ENCODE data around the gene GPRIN3. TPM values are rescaled to one million over a fixed set of nuclear protein-coding genes. Genes with fewer than 3 reads are reported as not detected.

GPRIN3 gene
- total and polyA plus RNA-seq, 2 donors (not counting 1 experiment from before 2014, with no cell fraction given) = 0.22 to 1.5 TPM

DNA sequence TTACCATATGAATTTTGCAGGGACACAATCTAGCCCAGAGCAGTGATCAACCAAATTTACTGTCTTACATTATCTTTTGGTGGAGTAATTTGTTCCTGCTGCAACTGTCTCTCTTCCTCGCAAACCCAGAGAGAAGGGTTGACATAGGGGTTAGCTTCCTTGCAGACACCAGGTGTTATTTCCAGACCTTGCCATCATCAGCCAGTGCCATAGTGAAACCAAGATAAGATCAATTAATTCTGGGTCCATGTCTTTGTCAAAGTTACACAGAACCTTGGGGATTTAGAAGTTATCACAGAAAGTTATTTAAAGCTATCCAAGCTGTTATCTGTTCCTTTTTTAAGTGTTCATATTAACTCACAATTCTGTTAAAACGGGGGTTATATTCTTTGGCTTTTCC is 23.6 kb upstream of the GPRIN3 start:
- ATAC-seq (ENCODE audit: low read depth) = no peak
- no peaks in the 10 kb centered on the region for H3K9me3 Mint-ChIP-seq (ENCODE audit: insufficient read depth)
- no peak overlapping the region for H2AFZ ChIP-seq (ENCODE audit: insufficient read depth, low read depth, low read length, poor library complexity, severe bottlenecking)

DNA sequence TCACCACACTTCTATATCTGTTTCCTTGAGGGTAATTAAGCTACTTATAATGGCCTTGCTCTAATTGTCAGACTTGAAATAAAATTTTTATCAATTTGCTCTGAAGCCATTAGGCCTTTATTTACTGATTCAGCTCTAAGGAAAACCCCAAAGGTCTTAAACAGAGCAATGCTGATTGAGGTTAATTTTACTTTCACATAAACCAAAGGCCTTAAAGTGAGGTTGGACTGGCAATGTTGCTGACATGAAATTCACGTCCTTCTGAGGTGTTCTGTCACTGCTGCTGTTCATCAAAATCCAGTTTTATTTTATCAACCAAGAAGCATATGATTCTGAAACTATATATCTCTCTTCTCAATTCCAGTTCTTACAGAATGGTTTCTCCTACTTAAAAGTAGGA is 21.7 kb upstream of the GPRIN3 start:
- H3K79me2 ChIP-seq (ENCODE audit: control insufficient read depth, insufficient read depth, low read length) = no peaks in the 10 kb centered on the region
- POLR2A ChIA-PET = no interaction called here
- peaks cover 8 to 11% of the 10 kb centered on the region in 2 donors for H3K4me1 ChIP-seq (ENCODE audit: control insufficient read depth in 2 of 2, insufficient read depth in 2 of 2, low read length in 2 of 2)
- Mint-ChIP-seq H3K4me1 (peaks cover 18% of the 10 kb centered on the region), H3K27ac (no peak overlapping the region), H3K27me3 (no peaks in the 10 kb centered on the region), H3K4me3 (no peak overlapping the region), H3K9me3 (ENCODE audit: insufficient read depth) (no peaks in the 10 kb centered on the region)
- no peak overlapping the region for H3K9ac ChIP-seq (ENCODE audit: low read length)
- H3K36me3 ChIP-seq (replicated peaks in 1 of 2; ENCODE audit: control extremely low read depth in 1 of 2, control insufficient read depth in 1 of 2, extremely low read depth in 1 of 2, insufficient read depth in 2 of 2, low read length in 1 of 2) = no peaks in the 10 kb centered on the region
- H2AFZ ChIP-seq (ENCODE audit: insufficient read depth, low read depth, low read length, poor library complexity, severe bottlenecking) = no peak overlapping the region
- WGBS (ENCODE audit: insufficient coverage) = no CpG with 5 or more reads among the region's 1 CpG
- intact Hi-C loops (cut with micrococcal nuclease) = loop anchor here (10.0 kb wide), 1 partner anchor 954 kb away; the partner anchor contains the start of gene HERC6
- TF ChIP-seq, protein P1, sequence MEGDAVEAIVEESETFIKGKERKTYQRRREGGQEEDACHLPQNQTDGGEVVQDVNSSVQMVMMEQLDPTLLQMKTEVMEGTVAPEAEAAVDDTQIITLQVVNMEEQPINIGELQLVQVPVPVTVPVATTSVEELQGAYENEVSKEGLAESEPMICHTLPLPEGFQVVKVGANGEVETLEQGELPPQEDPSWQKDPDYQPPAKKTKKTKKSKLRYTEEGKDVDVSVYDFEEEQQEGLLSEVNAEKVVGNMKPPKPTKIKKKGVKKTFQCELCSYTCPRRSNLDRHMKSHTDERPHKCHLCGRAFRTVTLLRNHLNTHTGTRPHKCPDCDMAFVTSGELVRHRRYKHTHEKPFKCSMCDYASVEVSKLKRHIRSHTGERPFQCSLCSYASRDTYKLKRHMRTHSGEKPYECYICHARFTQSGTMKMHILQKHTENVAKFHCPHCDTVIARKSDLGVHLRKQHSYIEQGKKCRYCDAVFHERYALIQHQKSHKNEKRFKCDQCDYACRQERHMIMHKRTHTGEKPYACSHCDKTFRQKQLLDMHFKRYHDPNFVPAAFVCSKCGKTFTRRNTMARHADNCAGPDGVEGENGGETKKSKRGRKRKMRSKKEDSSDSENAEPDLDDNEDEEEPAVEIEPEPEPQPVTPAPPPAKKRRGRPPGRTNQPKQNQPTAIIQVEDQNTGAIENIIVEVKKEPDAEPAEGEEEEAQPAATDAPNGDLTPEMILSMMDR (IDR thresholded peaks at IDR 0.05) = no peak
- no peak for TF ChIP-seq EZH2 (IDR thresholded peaks at IDR 0.05; ENCODE audit: borderline replicate concordance, insufficient read depth, low read depth, low read length, poor library complexity, severe bottlenecking)
- DNase-seq (no peak), ATAC-seq (ENCODE audit: low read depth) (no peak)
- H3K4me3 ChIP-seq (ENCODE audit: control extremely low read depth in 1 of 5, extremely low read depth in 1 of 5, insufficient read depth in 1 of 5, low read depth in 2 of 5, low read length in 4 of 5) = no peak overlapping the region
- H3K27ac ChIP-seq (ENCODE audit: low read length in 2 of 2) = no peak overlapping the region
- CTCF ChIA-PET = no interaction called here
- H3K27me3 ChIP-seq (replicated peaks in 1 of 4; ENCODE audit: control extremely low read depth in 1 of 4, control insufficient read depth in 3 of 4, insufficient read depth in 4 of 4, low read length in 3 of 4) = no peaks in the 10 kb centered on the region
- no peaks in the 10 kb centered on the region for H3K9me3 ChIP-seq (ENCODE audit: control extremely low read depth in 1 of 3, control insufficient read depth in 2 of 3, insufficient read depth in 1 of 3, low read length in 2 of 3)
- no peaks in the 10 kb centered on the region for H4K20me1 ChIP-seq (ENCODE audit: control insufficient read depth, insufficient read depth, low read length, poor library complexity, severe bottlenecking)
- H3K4me2 ChIP-seq (replicated peaks; ENCODE audit: low read depth, low read length, poor library complexity, severe bottlenecking) = no peak overlapping the region

More for the DNA sequence above, 23.6 kb upstream of the GPRIN3 start:
- no peaks in the 10 kb centered on the region for H3K36me3 ChIP-seq (replicated peaks in 1 of 2; ENCODE audit: control extremely low read depth in 1 of 2, control insufficient read depth in 1 of 2, extremely low read depth in 1 of 2, insufficient read depth in 2 of 2, low read length in 1 of 2)
- no peak overlapping the region for H3K4me3 Mint-ChIP-seq
- H3K79me2 ChIP-seq (ENCODE audit: control insufficient read depth, insufficient read depth, low read length) = no peaks in the 10 kb centered on the region
- H3K27ac ChIP-seq (ENCODE audit: low read length in 2 of 2) = no peak overlapping the region
- no peak for DNase-seq
- H3K4me2 ChIP-seq (replicated peaks; ENCODE audit: low read depth, low read length, poor library complexity, severe bottlenecking) = no peak overlapping the region
- no peaks in the 10 kb centered on the region for H3K27me3 ChIP-seq (replicated peaks in 1 of 4; ENCODE audit: control extremely low read depth in 1 of 4, control insufficient read depth in 3 of 4, insufficient read depth in 4 of 4, low read length in 3 of 4)
- no CpG with 5 or more reads among the region's 2 CpGs for WGBS (ENCODE audit: insufficient coverage)
- no peaks in the 10 kb centered on the region for H3K4me1 ChIP-seq (ENCODE audit: control insufficient read depth in 2 of 2, insufficient read depth in 2 of 2, low read length in 2 of 2)
- intact Hi-C loops (cut with micrococcal nuclease) = loop anchor here (5.0 kb wide), 1 partner anchor 34 kb away; no protein-coding TSS in a partner anchor
- TF ChIP-seq, protein P1 (IDR thresholded peaks at IDR 0.05) = no peak
- peaks cover 7% of the 10 kb centered on the region for H3K4me1 Mint-ChIP-seq
- CTCF ChIA-PET = interaction anchor here (1.1 kb wide), 1 partner anchor 15 kb away, joined by 3 read pairs; no protein-coding TSS in a partner anchor
- H4K20me1 ChIP-seq (ENCODE audit: control insufficient read depth, insufficient read depth, low read length, poor library complexity, severe bottlenecking) = no peaks in the 10 kb centered on the region
- POLR2A ChIA-PET = no interaction called here
- H3K27me3 Mint-ChIP-seq = no peaks in the 10 kb centered on the region
- no peak overlapping the region for H3K27ac Mint-ChIP-seq
- no peak overlapping the region for H3K9ac ChIP-seq (ENCODE audit: low read length)
- H3K9me3 ChIP-seq (ENCODE audit: control extremely low read depth in 1 of 3, control insufficient read depth in 2 of 3, insufficient read depth in 1 of 3, low read length in 2 of 3) = no peaks in the 10 kb centered on the region
- H3K4me3 ChIP-seq (ENCODE audit: control extremely low read depth in 1 of 5, extremely low read depth in 1 of 5, insufficient read depth in 1 of 5, low read depth in 2 of 5, low read length in 4 of 5) = no peak overlapping the region
